Activated CD8-positive, alpha-beta T cell treated with anti-CD3 and anti-CD28 coated beads for 36 hours (primary cell): Measurements from ENCODE around the gene PAPPA2. TPM values are rescaled to one million over a fixed set of nuclear protein-coding genes. Genes with fewer than 3 reads are reported as not detected.

Experiments used
- ATAC-seq: fragments of 200-7000 bp; cut with Tn5 transposase; one replicate; pipeline ENCODE4 v1.10.0; 2021; ENCODE audit warnings: mild to moderate bottlenecking, moderate library complexity
- CTCF ChIA-PET: fragments of 350-600 bp; sonication (Branson Sonifier 250); formaldehyde crosslinking; loops from one replicate; lab custom pipeline; 2021; ENCODE audit warnings: antibody characterized with exemption; lab: Charles Lee
- POLR2A ChIA-PET: fragments of 350-600 bp; sonication (Branson Sonifier 250); formaldehyde crosslinking; loops from one replicate; lab custom pipeline; 2021; ENCODE audit warnings: antibody characterized with exemption; lab: Charles Lee
- DNase-seq: peaks from one replicate; pipeline ENCODE4 v3.0.0-alpha.2; 2020
- H3K27ac Mint-ChIP-seq: one replicate; pipeline ENCODE4 v1.8.0; 2021; ENCODE audit warnings: mild to moderate bottlenecking, mixed read lengths
- H3K27me3 Mint-ChIP-seq: one replicate; pipeline ENCODE4 v1.8.0; 2021; ENCODE audit warnings: mixed read lengths
- H3K36me3 Mint-ChIP-seq: one replicate; pipeline ENCODE4 v1.8.0; 2021; ENCODE audit warnings: low read depth, mixed read lengths
- H3K4me1 Mint-ChIP-seq: one replicate; pipeline ENCODE4 v1.8.0; 2021; ENCODE audit warnings: low read depth, mixed read lengths
- H3K4me3 Mint-ChIP-seq: one replicate; pipeline ENCODE4 v1.8.0; 2021; ENCODE audit warnings: mild to moderate bottlenecking, moderate library complexity, mixed read lengths
- H3K9me3 Mint-ChIP-seq: one replicate; pipeline ENCODE4 v1.8.0; 2021; ENCODE audit warnings: mixed read lengths
- intact Hi-C: fragments of 100-400 bp; cut with micrococcal nuclease; formaldehyde crosslinking; loops from one replicate; pipeline ENCODE4 v1.10.0; 2022
- total RNA-seq, 2 experiments: library from RNA; stranded (reverse); gene quantifications; one replicate each; pipeline ENCODE4 v1.2.3, GENCODE V29; 2021
- TF ChIP-seq, protein P1 (sequence below): fragments of 200-600 bp; IDR thresholded peaks from one replicate; pipeline ENCODE4 v1.8.0; 2022; ENCODE audit warnings: antibody characterized with exemption, mild to moderate bottlenecking

PAPPA2 gene
- total RNA-seq, 2 experiments from 2014 or later, result 0.07 to 0.13 TPM

DNA sequence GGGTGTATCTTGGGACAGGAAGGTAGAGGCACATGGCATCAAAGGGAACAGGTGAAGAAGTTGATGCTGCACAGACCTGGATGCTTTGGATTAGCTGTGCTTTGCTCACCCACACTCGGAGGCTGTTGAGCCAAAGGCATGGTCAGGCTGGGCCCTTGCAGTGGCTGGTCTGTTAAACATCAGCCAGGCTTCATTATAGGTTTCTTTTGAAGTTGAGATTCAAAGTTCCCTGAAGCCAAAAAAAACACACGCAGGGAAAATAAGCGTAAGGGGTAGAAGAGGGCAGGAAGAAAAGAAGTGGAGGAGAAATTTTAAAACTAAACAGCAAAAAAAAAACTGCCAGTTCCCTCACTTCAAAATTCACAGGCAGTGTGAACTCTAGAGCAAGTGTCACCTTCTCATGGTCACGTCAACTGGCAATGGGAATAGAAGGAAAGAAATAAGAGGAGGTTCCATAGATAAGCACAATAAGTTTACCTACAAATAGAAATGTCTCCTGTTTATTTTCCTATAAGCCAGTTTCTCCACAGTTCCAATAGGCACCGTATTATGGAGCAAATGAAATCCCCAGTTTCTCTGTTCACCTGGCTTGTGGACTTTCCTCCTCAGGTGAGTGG lies 139.5 kb downstream of the PAPPA2 start:
- CTCF ChIA-PET, result no interaction called here
- ATAC-seq (no peak), DNase-seq (no peak)
- H3K27me3 Mint-ChIP-seq, result no peaks in the 10 kb centered on the region
- TF ChIP-seq, protein P1, sequence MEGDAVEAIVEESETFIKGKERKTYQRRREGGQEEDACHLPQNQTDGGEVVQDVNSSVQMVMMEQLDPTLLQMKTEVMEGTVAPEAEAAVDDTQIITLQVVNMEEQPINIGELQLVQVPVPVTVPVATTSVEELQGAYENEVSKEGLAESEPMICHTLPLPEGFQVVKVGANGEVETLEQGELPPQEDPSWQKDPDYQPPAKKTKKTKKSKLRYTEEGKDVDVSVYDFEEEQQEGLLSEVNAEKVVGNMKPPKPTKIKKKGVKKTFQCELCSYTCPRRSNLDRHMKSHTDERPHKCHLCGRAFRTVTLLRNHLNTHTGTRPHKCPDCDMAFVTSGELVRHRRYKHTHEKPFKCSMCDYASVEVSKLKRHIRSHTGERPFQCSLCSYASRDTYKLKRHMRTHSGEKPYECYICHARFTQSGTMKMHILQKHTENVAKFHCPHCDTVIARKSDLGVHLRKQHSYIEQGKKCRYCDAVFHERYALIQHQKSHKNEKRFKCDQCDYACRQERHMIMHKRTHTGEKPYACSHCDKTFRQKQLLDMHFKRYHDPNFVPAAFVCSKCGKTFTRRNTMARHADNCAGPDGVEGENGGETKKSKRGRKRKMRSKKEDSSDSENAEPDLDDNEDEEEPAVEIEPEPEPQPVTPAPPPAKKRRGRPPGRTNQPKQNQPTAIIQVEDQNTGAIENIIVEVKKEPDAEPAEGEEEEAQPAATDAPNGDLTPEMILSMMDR, result no peak
- intact Hi-C loops, result no loop called here
- no peaks in the 10 kb centered on the region for H3K36me3 Mint-ChIP-seq
- no peak overlapping the region for H3K4me3 Mint-ChIP-seq
- H3K27ac Mint-ChIP-seq, result no peak overlapping the region
- H3K9me3 Mint-ChIP-seq, result peaks cover 2% of the 10 kb centered on the region
- POLR2A ChIA-PET, result no interaction called here
- no peaks in the 10 kb centered on the region for H3K4me1 Mint-ChIP-seq

DNA sequence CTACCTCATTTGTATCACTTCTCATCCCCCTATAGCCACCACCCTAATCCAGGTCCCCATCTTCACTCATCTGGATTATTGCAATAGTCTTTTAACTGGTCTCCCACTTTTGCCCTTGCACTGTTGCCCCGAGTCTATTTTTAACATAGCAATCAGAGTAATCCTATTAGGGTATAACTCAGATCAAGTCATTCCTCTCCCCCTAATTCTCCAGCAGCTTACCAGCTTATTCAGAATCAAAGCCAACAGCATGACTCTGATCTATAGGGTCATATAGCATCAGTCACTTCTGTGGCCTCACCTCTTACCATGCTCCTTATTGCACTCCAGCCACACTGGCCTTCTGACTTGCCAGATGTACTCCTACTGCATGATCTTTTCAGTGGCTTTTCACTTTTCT lies 140.7 kb downstream of the PAPPA2 start:
- no peaks in the 10 kb centered on the region for H3K36me3 Mint-ChIP-seq

DNA sequence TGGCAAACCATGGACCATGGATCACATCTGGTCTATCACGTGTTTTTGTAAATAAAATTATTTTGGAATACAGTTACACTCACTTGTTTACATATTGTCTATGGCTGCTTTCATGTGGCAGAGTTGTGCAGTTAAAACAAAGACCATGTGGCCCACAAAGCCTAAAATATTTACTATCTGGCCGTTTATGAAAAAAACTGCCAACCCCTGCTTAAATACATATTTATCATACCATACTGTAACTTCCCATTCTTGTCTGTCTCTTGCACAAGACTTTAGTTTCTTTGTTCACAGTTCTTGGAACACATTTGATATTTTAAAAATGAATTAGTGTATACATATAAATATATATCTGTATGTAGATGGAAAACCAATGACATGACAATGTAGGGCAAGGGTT lies 141.5 kb downstream of the PAPPA2 start:
- intact Hi-C loops, result no loop called here
- no peak for DNase-seq
- TF ChIP-seq, protein P1, result no peak
- H3K4me3 Mint-ChIP-seq, result no peak overlapping the region
- ChIA-PET POLR2A (no interaction called here), CTCF (no interaction called here)
- peaks cover 2% of the 10 kb centered on the region for H3K9me3 Mint-ChIP-seq
- H3K36me3 Mint-ChIP-seq, result no peaks in the 10 kb centered on the region
- no peak overlapping the region for H3K27ac Mint-ChIP-seq
- no peaks in the 10 kb centered on the region for H3K27me3 Mint-ChIP-seq
- no peak for ATAC-seq
- H3K4me1 Mint-ChIP-seq, result no peaks in the 10 kb centered on the region

More for the DNA sequence above, 140.7 kb downstream of the PAPPA2 start:
- H3K27ac Mint-ChIP-seq, result no peak overlapping the region
- H3K4me1 Mint-ChIP-seq, result no peaks in the 10 kb centered on the region
- peaks cover 2% of the 10 kb centered on the region for H3K9me3 Mint-ChIP-seq
- DNase-seq (no peak), ATAC-seq (no peak)
- intact Hi-C loops, result no loop called here
- ChIA-PET CTCF (no interaction called here), POLR2A (no interaction called here)
- TF ChIP-seq, protein P1, result no peak
- H3K4me3 Mint-ChIP-seq, result no peak overlapping the region
- H3K27me3 Mint-ChIP-seq, result no peaks in the 10 kb centered on the region

DNA sequence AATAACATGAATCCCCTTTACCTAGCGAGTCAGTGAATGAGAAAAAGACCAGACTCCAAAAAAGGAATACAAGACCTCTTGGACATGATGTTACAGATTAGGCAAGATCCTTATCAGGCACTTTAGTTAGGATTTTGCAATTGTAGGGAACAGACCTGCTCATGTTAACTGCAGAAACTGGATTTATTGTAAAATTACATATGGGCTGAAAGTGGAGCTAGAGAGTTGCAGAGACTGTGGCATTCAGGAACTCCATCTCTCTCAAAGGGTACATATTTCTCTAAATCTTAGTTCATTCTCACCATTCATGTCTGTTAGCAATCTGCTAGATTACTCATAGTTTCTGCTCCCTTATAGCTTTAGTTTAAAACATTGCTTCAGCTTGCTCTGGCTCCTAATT lies 142.2 kb downstream of the PAPPA2 start:
- H3K9me3 Mint-ChIP-seq, result peaks cover 2% of the 10 kb centered on the region
- CTCF ChIA-PET, result interaction anchor here (1.3 kb wide), 1 partner anchor 12 kb away, joined by 3 read pairs; no protein-coding TSS in a partner anchor
- DNase-seq (no peak), ATAC-seq (no peak)
- no peaks in the 10 kb centered on the region for H3K4me1 Mint-ChIP-seq
- intact Hi-C loops, result no loop called here
- H3K36me3 Mint-ChIP-seq, result no peaks in the 10 kb centered on the region
- H3K4me3 Mint-ChIP-seq, result no peak overlapping the region
- POLR2A ChIA-PET, result no interaction called here
- TF ChIP-seq, protein P1, result no peak
- H3K27me3 Mint-ChIP-seq, result no peaks in the 10 kb centered on the region
- no peak overlapping the region for H3K27ac Mint-ChIP-seq

DNA sequence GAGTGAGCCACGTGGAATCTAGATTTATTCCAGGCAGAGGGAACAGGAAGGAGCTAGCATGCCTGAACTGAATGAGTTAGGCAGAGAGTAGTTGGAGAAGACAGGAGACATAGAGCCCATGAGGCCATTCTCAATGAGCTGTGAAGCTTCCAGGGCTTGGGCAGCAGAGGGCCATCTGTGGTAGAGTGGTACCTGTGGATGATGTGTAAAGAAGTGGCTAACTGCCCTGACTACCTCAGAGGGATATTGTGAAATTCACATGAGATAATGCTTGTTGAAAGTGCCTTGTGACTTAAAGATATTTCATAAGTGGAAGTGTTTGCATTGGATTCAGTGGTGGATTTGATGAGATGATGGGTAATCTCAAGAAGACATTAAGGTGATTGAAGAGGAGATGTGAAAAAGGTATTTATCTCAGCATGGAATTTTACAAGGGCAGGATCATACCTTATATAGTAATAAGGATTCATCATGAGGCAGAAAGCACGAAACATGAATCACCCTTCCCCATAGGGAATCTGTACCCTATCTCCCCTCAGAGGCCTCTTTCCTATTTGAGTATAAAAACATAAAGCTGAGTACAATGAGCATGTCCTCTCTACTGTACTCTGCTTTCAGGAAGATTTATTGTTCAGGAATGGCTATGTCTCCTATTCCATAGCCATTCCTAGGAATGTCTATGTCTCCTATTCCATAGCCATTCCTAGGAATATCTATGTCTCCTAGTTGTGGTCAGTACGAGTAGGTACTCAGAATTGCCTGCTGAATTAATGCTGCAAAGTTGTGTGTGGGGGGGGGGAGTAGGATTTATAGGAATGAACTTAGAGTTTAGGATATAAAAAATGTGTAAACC lies 146.8 kb downstream of the PAPPA2 start:
- TF ChIP-seq, protein P1, result no peak
- ChIA-PET POLR2A (no interaction called here), CTCF (no interaction called here)
- Mint-ChIP-seq H3K36me3 (no peaks in the 10 kb centered on the region), H3K27ac (no peak overlapping the region), H3K4me3 (no peak overlapping the region), H3K9me3 (no peaks in the 10 kb centered on the region), H3K4me1 (no peaks in the 10 kb centered on the region), H3K27me3 (no peaks in the 10 kb centered on the region)
- ATAC-seq (no peak), DNase-seq (no peak)
- intact Hi-C loops, result no loop called here
